HG03469 (cell line): ENCODE measurements around the gene MYO5A.
A peak's percentile ranks its signal among the peaks of the same experiment; 100 is the strongest.
"Not testable (repeated sequence)": the region's sequence is repeated elsewhere in the genome, so short reads cannot be mapped to it uniquely, and the experiment has no call there.

Experiments
- ATAC-seq: cut with Tn5 transposase; IDR thresholded peaks from one replicate; pipeline ENCODE4 v1.9.1; 2021; ENCODE audit warnings: mild to moderate bottlenecking, moderate library complexity, moderate number of reproducible peaks; ENCODE audit not compliant: unreplicated experiment

MYO5A gene

DNA sequence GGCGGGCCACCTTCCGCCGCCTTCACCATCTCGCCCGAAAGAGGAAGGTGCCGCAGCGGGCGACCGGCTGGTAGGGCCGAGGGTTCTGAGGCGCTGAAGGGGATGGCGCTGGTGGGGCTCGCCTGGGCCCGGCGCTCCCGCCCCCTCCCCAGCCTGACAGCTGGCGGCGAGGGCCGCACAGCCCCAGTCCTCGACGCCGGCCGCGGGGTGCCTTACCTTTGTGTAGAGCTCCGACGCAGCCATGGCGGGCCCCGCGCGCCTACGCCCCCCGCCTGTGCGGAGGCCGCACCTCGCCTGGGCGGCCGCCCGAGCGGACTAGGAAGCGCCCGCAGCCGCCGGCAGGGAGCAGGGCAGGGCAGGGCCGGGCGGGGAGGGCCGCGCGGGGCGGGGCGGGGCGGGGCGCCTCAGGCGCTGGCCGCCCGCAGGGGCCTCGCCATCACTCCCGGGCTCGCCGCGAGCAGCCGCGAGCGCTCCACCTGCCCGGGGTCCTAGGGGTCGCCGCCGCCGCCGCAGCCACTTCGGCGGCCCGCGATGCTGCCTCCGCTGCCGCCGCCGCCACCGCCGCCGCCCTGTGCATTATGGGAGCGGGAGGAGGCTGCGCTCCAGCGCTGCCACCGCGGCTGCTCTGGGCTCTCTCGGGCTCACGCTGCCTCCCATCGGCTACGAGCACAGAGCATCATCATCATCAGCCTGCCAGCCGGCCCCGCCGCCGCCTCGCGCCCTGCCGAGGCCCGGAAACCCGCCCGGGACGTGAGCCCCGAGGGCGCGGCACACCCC lies at the start of gene MYO5A:
Gene MYO5A (minus strand): TSS at position 317 of the 777 bp plus-strand sequence. CDS start 74 bp downstream, at position 243.
- ATAC-seq, result peak; percentile 81

DNA sequence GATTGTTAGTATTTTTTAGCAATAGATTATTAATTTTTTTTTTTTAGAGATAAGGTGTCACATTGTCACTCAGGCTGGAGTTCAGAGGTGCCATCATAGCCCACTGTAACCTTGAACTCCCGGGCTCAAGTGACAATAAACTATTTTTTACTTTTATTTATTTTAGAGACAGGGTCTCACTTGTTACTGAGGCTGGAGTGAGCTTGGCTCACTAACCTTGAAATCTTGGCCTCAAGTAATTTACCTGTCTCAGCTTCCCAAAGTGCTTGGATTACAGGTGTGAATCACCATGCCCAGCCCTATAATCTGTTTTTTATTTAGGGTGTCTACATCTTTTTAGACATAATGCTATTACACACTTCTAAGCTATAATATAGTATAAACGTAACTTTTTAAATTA lies 48.0 kb upstream of the MYO5A start:
- no peak for ATAC-seq

DNA sequence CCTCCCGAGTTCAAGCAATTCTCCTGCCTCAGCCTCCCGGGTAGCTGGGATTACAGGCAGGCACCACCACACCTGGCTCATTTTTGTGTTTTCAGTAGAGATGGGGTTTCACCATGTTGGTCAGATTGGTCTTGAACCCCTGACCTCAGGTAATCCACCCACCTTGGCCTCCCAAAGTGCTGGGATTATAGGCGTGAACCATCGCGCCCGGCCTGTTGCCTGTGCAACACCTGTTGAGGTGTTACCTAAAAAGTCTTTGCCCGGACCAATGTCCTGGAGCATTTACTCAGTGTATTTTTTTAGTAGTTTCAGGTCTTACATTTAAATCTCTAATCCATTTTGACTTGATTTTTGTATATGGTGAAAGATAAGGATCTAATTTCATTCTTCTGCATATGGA lies 46.9 kb upstream of the MYO5A start:
- not testable (repeated sequence) for ATAC-seq

DNA sequence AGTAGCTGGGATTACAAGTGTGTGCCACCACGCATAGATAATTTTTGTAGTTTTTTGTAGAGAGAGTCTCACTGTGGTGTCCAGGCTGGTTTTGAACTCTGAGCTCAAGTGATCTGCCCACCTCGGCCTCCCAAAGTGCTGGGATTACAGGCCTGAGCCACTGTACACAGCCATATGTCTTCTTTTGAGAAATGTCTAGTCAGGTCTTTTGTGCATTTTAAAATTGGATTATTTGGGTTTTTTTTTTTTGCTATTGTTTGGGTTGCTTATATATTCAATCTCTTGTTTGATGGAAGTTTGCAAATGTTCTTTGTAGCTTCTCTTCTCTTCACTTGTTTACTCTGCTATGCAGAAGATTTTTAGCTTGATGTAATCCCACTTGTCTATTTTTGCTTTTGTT lies 46.4 kb upstream of the MYO5A start:
- ATAC-seq, result no peak

DNA sequence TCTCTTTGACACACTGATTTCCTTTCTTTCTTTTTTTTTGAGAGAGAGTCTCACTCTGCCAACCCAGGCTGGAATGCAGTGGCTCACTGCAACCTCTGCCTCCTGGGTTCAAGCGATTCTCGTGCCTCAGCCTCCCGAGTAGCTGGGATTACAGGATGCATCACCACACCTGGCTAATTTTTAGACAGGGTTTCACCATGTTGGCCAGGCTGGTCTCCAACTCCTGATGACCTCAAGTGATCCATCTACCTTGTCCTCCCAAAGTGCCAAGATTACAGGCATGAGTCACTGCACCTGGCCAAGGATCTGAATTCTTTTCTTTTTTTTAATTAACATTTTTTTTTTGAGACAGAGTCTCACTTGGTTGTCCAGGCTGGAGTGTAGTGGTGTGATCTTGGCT lies 45.9 kb upstream of the MYO5A start:
- ATAC-seq, result not testable (repeated sequence)

DNA sequence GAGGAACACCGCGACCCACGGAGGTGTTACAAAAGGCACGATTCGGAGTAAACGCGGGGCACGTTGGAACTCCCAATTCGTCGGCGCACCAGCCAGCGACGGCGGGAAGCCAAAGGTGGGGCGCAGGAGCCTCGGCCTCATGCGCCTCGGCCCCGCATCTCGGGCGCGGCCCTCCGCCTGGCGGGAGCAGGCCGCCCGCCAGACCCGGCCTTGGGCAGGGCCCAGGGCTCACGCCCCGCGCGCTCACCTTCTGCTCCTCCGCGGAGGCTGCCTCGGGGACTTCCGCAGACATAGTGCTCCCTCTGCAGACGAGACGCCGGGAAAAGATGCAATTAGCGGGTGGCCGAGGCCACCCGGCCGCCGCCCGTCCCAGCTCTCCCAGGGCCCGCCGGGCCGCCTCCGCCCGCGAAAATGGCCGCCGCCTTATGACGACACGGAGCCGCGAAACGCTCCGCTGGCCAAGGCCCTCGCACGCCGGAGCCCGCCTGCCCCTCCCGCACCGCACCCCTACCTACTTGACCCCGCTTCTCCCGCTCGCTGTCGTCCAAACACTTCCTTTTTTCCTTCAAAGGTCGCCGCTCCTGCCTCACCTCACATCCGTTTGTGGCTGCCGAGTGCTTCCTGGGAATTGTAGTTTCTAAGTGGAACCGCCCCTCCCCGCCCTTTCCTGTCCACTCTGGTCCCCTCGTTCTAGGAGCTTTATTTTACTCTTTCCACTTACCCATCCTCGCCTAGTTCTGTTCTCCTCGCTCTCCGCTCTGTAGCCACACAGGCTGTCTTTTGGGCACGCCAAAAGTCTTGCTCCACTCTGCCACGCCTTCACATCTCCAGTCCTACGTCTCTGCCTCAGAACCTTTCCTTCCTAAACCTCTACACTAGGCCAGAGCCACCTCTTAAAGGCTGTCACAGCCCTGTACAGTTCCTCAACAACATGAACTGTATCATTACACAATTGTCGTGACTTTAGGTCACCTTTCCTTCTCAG lies 40.2 kb upstream of the MYO5A start, which contains the start of gene ARPP19:
Gene ARPP19 (minus strand): TSS at position 430 of the 985 bp plus-strand sequence. CDS start 138 bp downstream, at position 292.
- peak; percentile 51 for ATAC-seq

DNA sequence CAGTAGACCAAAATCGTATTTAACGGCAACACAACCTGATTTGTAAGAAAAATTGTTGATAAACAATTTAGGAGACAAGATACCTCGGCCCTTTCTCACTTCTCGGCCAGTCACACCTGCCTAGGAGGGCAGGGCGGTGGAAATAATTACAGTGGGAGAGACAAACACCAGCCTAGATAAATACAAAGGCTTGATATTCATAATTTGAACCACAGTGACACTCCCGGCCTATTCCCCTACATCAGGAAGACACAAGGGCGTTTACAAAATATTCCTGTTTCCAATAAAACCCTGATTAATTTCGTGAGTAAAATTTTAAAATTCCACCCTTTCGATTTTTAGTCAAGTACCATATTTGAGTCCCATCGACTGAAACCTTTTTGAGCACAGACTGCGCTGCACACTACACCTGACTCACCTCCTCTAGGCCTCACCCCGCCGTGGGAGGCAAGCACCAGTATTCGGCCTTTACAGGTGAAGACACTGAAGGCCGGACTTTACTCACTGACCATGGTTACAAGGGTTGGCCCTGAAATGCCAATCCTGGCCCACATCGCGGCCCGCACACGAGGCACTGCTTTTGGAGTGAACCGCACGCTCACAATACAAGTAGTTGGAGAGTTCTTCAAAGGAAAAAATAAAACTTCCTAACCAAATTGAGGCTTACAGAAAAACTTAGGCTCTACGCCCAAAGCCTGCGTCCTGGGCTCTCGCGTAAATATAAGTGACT lies 39.4 kb upstream of the MYO5A start:
- peak; percentile 14 for ATAC-seq

DNA sequence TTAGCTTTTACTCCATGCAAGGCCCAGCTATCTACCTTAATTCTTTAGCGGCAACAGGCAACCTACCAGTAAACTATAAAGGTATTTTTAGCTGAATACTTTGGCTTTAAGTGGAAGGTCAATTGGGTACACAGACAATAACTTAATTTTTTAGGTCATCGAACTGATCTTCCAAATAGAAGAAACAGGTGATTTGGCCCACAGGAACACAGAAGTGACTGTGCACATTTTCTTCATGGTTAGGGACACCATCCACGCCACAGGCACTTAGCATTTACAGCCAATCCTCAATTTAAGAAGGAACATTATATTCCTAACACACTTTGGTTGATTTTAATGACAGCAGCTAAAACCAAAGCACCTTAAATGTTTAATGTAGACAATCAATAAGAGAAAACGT lies 38.2 kb upstream of the MYO5A start:
- ATAC-seq, result no peak

DNA sequence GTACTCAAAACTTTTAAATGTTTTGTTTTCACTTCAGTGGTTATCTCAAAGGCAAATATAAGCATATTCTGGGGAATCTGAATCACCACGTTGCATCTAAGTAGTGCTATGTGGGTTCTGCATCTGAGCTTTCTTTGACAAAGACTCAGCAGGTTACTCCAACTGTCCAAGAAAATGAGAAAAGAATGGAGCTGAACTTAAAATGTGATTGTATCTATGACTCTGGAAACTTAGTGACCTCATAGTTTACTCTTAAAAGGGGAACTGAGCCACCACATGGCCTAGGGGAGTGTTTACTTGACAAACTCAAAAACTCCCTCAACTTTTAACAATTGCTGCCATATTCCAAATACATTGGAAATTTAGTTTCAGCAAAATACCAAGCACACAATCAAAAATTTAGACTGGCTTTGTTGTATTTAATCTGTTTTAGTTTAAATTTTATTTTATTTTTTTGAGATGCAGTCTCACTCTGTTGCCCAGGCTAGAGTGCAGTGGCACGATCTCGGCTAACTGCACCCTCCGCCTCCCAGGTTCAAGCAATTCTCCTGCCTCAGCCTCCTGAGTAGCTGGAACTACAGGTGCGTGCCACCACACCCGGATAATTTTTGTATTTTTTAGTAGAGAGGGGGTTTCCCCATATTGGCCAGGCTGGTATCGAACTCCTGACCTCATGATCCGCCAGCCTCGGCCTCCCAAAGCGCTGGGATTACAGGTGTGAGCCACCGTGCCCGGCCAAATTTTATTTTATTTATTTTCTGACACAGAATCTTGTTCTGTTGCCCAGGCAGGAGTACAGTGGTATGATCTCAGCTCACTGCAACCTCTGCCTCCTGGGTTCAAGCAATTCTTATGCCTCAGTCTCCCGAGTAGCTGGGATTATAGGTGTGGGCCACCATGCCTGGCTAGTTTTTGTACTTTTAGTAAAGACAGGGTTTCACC lies 37.0 kb upstream of the MYO5A start:
- peak; percentile 39 for ATAC-seq

DNA sequence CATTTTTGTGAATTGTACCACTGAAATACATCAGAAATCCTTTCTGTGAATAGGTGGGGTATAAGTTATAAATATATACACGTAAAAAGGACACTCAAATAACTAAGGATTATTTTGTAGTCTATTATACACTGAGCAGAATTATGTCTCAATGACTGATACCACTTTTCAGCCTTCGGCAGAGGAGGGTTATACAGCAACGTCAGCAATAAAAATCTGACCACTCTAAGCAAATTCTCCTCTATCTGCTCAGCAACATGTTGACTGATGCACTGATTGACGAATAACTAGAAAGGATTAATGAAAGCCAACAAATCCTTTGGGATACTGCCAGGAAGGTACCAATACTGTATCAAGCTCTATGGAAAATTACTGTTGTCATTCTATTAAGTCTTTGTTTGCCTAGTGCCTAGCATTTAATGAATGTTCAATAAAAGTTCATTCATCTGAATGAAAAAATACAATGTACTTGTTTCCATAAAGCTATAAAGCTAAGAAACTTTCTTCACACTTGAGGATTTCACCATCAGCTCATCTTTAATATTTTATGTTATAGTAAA lies 34.9 kb upstream of the MYO5A start:
- ATAC-seq, result no peak

DNA sequence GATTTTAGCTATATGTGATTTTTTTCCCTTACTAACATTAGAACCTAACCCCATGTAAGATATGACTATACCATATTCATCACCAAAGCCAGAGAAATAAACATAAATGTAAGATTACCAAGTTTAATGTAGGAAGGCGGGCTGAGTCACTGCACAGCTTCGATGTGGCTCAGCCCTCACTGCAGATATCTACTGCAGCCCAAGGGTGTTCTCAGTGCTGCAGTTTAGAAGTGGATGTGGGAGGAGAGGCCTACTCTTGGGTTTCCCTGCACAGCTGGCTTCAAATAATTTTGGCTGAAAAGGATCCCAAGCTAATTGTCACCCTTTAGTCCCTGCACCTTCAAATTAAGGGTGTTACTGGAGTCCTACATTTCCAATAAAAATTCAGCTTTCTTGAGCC lies 30.9 kb upstream of the MYO5A start:
- no peak for ATAC-seq

DNA sequence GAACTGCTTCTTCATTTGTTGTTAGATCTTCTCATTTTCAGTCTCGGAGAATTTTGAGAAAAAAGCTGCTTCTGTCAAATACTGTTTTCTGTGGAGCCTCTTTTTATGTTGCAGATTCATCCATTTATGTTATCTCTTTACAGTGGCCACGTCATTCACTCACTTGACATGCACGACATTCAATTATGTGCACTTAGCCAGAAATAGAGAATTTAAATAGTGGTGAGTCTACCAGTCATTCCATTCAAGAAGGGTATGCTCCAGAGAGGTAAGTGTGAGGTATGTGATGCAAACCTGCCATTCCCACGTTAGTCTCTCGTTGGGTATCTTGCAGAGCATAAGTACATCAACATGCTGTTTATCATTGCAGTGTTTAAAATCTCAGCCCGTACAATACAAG lies 30.3 kb upstream of the MYO5A start:
- no peak for ATAC-seq

DNA sequence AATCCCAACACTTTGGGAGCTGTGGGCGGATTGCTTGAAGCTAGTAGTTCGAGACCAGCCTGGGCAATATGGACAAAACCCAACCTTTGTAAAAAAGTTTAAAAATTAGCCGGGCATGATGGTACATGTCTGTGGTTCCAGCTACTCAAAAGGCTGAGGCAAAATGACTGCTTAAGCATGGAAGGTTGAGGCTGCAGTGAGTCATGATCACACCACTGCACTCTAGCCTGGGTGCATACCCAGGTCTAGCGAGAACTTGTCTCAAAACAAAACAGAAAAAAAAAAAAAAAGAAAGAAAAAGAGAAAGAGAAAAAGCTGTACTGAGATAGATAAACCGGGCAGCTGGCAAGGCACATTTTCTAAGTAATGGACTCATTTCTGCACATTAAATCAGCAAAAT lies 29.5 kb upstream of the MYO5A start:
- peak; percentile 76 for ATAC-seq

DNA sequence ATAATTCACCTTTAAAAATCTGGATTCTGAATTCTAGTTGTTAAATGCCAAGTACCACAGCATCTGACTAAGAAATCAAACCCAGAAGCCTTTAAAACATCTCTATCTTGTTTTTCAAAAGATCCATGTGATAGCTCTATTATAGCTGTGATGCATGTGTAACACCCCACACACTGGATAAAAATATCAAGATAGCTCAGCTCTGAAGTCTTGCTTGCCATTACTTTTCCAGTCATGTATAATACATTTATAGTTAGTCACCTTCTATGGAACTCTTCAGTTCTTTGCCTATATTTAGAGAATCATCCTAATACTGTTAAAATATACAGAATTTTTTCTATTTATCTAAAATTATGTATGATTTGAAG lies 28.6 kb upstream of the MYO5A start:
- ATAC-seq, result no peak

DNA sequence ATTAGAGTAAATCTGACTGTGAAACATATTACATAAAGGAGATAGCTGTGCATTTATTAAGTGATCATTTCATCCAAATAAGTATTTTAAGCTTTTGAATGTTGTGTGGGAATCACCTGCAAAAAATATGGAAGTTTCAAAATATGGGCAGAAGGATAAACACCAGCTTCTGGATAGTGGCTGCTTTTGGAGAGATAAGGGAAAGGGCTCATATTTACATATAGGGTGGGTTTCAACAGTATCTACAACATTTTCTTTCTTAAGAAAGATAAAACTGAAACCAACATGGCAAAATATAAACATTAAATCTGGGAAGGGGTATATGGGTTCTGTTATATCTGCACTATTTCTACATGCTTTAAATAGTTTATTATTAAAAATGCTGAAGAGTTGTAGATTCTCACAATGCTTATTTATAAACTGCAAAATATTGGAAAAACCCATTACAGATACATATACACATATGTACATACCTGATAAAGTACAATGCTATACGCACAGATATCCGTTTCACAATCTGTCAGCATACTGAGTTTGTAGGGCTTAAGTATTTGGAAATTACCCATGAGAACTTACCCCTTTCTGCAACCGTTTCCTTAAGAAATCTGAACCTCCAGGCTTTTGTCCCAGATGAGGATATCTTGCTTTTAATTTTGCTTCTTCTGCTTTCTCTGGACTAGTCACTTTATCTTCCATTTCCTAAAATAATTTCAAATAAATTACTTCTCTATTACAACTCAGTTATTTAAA lies 28.0 kb upstream of the MYO5A start:
- no peak for ATAC-seq

DNA sequence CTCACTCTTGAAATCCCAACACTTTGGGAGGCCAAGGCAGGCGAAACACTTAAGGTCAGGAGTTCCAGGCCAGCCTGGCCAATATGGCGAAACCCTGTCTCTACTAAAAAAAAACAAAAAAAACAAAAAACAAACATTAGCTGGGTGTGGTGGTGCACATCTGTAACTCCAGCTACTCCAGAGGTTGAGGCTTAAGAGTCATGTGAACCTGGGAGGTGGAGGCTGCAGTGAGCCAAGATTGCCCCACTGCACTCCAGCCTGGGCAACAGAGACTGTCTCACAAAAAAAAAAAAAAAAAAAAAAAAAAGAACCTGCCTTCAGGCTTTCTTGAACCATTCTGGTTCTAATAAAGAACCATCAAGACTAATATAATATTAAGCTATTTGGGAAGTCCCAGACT lies 23.6 kb upstream of the MYO5A start:
- no peak for ATAC-seq

DNA sequence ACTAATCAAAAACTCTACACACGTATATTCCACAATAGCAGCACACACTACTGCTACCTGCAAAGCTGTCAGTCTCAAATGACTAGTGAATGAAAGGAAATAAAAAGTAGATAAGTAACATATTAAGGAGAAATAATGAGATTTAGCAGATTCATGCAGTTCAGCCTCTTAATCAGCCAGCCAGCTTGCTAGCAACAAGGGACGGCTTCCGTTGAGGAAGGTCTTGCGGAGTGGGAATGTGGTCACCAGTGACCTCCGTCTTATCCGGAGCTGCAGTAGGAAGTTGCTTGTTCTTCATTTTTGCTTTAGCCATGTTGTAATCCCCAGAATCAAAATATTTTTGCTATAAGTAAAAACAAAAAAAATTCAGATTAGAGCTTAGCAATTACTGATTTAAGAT lies 23.1 kb upstream of the MYO5A start:
- no peak for ATAC-seq

DNA sequence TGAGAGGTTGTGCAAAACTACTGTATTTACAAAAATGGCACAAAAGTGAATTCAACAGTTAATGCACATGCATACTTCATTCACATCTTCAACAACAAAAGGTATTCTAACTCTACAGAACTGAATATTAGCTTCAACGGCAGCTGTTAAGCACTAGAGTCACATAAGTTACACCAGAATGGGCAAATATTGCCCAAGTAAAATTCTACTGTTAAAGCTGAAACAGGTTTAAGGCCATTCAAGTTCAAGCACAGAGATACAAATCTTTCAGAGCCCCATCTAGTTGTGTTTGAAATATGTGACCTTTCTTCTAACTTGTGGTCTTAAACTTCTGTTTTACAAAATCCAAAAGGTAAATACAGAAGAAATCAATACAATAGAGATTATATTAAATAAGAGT lies 22.5 kb upstream of the MYO5A start:
- ATAC-seq, result not testable (repeated sequence)
